ENCODE data around the gene STING1. TPM values are rescaled to one million over a fixed set of nuclear protein-coding genes. Genes with fewer than 3 reads are reported as not detected.
"Not testable (repeated sequence)": the region's sequence is repeated elsewhere in the genome, so short reads cannot be mapped to it uniquely, and the experiment has no call there.

The STING1 gene
- total RNA-seq, 4 donors from 2014 or later = 10.1 to 12.5 (median 10.9) TPM

GRCh38 chr5:139492700-139493192 is 10.2 kb upstream of the STING1 start:
- Histone ChIP-seq H3K4me1 (peaks cover 0 to 7% of the 10 kb centered on the region in 2 donors), H3K27ac (peak overlapping the region in 1 of 4 donors; percentile 43), H3K4me3 (no peak overlapping the region), H3K9me3 (no peaks in the 10 kb centered on the region), H3K36me3 (no peaks in the 10 kb centered on the region), H3K27me3 (no peaks in the 10 kb centered on the region)
- intact Hi-C loops (cut with DNase I; ENCODE audit: low total_unique reads) (no loop called here), in situ Hi-C loops (cut with MboI; ENCODE audit: low sequenced_read_pairs in 4 of 4) (no loop called here)
- peak; percentile 62 to 66 for ATAC-seq
- DNase-seq = no peak
- no peak for TF ChIP-seq POLR2A (IDR thresholded peaks at IDR 0.05)
- TF ChIP-seq, protein P1, sequence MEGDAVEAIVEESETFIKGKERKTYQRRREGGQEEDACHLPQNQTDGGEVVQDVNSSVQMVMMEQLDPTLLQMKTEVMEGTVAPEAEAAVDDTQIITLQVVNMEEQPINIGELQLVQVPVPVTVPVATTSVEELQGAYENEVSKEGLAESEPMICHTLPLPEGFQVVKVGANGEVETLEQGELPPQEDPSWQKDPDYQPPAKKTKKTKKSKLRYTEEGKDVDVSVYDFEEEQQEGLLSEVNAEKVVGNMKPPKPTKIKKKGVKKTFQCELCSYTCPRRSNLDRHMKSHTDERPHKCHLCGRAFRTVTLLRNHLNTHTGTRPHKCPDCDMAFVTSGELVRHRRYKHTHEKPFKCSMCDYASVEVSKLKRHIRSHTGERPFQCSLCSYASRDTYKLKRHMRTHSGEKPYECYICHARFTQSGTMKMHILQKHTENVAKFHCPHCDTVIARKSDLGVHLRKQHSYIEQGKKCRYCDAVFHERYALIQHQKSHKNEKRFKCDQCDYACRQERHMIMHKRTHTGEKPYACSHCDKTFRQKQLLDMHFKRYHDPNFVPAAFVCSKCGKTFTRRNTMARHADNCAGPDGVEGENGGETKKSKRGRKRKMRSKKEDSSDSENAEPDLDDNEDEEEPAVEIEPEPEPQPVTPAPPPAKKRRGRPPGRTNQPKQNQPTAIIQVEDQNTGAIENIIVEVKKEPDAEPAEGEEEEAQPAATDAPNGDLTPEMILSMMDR (IDR thresholded peaks at IDR 0.05 in 4 of 5, conservative IDR thresholded peaks at IDR 0.05 in 1 of 5) = no peak

DNA sequence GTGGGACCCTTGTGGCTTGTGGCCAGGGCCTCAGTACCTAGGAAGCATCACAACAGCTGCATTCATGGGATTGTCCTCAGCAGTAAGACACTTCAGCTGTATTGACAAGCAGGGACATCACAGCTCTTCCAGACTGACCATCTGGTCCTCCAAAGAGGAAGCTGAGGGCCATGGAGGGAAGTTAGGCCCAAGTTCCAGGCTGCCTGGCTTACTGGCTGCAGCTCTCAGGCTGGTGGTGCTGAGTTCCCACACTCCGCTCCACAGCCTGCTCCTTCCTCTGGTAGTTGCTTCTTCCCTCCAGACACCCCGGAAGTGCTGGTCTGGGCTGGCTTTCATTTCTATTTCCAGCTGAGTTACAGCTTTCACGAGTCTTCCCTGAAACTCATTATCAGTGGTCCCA is 5.7 kb upstream of the STING1 start:
- DNase-seq (peak; percentile 35 to 52), ATAC-seq (no peak)
- Histone ChIP-seq H3K9me3 (no peaks in the 10 kb centered on the region), H3K27me3 (no peaks in the 10 kb centered on the region), H3K27ac (peak overlapping the region in 2 of 4 donors; percentile 13 to 47), H3K36me3 (no peaks in the 10 kb centered on the region), H3K4me1 (peaks cover 2 to 15% of the 10 kb centered on the region in 2 donors), H3K4me3 (no peak overlapping the region)
- in situ Hi-C loops (cut with MboI; ENCODE audit: low sequenced_read_pairs in 4 of 4) (no loop called here), intact Hi-C loops (cut with DNase I; ENCODE audit: low total_unique reads) (no loop called here)
- no peak for TF ChIP-seq POLR2A (IDR thresholded peaks at IDR 0.05)
- TF ChIP-seq, protein P1 (IDR thresholded peaks at IDR 0.05 in 4 of 5, conservative IDR thresholded peaks at IDR 0.05 in 1 of 5) = no peak

GRCh38 chr5:139486201-139486600 is 3.6 kb upstream of the STING1 start:
- in situ Hi-C loops (cut with MboI; ENCODE audit: low sequenced_read_pairs in 4 of 4) = no loop called here
- TF ChIP-seq, protein P1 (IDR thresholded peaks at IDR 0.05 in 4 of 5, conservative IDR thresholded peaks at IDR 0.05 in 1 of 5) = no peak
- no peak for TF ChIP-seq POLR2A (IDR thresholded peaks at IDR 0.05)

GRCh38 chr5:139482890-139483208 is 291 bp upstream of the STING1 start:
- ATAC-seq; H3K27me3 ChIP-seq; intact Hi-C loops (cut with DNase I; ENCODE audit: low total_unique reads); H3K9me3 ChIP-seq; H3K36me3 ChIP-seq; in situ Hi-C loops (cut with MboI; ENCODE audit: low sequenced_read_pairs in 4 of 4); DNase-seq: not testable (repeated sequence)
- Histone ChIP-seq H3K4me1 (peaks cover 9 to 13% of the 10 kb centered on the region in 2 donors), H3K4me3 (peak overlapping the region in 2 of 4 donors; percentile 50 to 51), H3K27ac (peak overlapping the region; percentile 63 to 80 (median 75))

More at GRCh38 chr5:139486201-139486600, 3.6 kb upstream of the STING1 start:
- Histone ChIP-seq H3K27me3 (no peaks in the 10 kb centered on the region), H3K4me3 (no peak overlapping the region), H3K27ac (no peak overlapping the region), H3K4me1 (peaks cover 9% of the 10 kb centered on the region in 2 donors), H3K9me3 (no peaks in the 10 kb centered on the region), H3K36me3 (no peaks in the 10 kb centered on the region)
- DNase-seq (no peak), ATAC-seq (no peak)
- intact Hi-C loops (cut with DNase I; ENCODE audit: low total_unique reads) = no loop called here

DNA sequence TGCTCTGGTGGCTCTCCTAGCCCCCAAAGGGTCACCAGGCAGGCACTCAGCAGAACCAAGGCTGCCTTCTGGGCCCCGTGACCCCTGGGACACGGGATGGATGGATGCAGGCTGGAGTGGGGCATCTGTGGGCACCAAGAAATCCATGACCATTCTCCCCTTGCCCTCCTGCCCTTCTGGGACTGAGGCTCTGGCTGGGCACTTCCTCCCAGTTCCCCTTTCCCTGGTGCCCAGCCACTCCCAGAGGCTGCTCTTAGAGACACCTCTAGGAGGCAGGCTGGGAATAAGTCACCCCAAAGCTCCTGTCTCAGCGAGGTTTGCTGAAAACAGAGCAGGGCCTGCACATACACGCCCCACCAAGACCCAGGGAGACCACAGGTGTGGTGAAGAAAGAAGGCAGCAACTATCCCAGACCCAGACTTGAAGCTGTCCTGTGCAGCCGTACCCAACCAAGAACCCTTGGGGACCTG is 943 bp downstream of the STING1 start:
- TF ChIP-seq POLR2A (IDR thresholded peaks at IDR 0.05) = no peak
- TF ChIP-seq, protein P1 (IDR thresholded peaks at IDR 0.05 in 4 of 5, conservative IDR thresholded peaks at IDR 0.05 in 1 of 5) = no peak
- in situ Hi-C loops (cut with MboI; ENCODE audit: low sequenced_read_pairs in 4 of 4) (no loop called here), intact Hi-C loops (cut with DNase I; ENCODE audit: low total_unique reads) (no loop called here)
- H3K4me1 ChIP-seq = peaks cover 9 to 13% of the 10 kb centered on the region in 2 donors
- ATAC-seq (peak; percentile 19 to 22), DNase-seq (no peak)
- no peaks in the 10 kb centered on the region for H3K27me3 ChIP-seq
- H3K27ac ChIP-seq = peak overlapping the region; percentile 63 to 80 (median 75)
- H3K36me3 ChIP-seq = no peaks in the 10 kb centered on the region
- peak overlapping the region; percentile 50 to 51 (median 50) for H3K4me3 ChIP-seq
- H3K9me3 ChIP-seq = no peaks in the 10 kb centered on the region

All from gastrocnemius medialis (tissue), 4 donors.